ENCODE measurements around the gene SCUBE1. TPM values are rescaled to one million over a fixed set of nuclear protein-coding genes. Genes with fewer than 3 reads are reported as not detected.
A peak's percentile ranks its signal among the peaks of the same experiment; 100 is the strongest.

The SCUBE1 gene
- total and polyA plus RNA-seq, 2 of the 8 experiments (the other 6 are each of a cell fraction or from before 2014, with no cell fraction given), result 2.3 to 4.9 TPM

DNA sequence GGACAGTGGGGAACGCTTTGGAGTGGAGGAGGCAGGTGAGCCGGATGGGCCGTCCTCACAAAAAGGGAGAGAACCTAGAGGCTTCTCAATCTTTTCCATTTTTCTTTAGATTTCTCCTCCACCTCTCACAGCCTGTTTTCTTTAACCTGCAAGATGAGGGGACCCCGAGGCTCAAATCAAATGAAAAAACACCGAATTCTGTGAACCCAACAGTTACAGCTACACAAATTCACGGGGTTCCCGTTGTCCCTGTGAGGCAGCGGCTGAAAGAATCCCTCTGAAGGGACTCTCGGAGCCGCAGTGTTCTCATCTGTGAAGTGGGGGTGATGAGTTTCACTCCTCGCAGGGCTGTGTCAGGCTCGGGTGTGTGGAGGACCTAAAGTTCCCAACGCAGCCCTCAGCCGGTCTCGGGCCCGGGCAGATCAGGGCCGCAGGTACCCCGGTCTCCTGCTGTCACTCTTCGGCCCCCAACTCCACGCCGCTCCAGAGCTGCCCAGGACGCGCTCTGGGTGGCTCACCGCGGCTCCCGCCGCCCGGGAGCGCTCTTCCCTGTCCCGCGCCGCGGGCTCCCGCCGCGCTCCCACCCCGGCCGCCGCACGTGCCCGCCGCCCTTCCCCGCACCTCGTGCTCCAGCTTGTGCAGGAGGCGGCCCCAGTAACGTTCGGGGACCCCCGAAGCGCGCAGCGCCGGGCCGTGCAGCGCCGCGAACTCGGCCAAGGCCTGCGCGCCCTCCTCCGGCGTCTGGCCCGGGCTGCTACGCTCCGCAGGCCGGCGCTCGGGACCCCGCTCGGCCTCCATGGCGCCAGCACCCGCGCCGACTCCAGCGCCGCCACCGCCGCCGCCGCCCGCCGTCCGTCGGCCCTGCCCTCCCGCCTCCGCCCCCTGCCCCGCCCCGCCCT, 156.7 kb downstream of the SCUBE1 start, which contains the start of gene TTLL12 (continued):
- TF ChIP-seq EP300 (IDR thresholded peaks at IDR 0.05; ENCODE audit: borderline replicate concordance in 1 of 2, low read depth in 2 of 2, low read length in 2 of 2) (no peak), KDM1A (IDR thresholded peaks at IDR 0.05; ENCODE audit: borderline replicate concordance, low read length) (no peak), CREB1 (IDR thresholded peaks at IDR 0.05) (no peak), CBX8 (IDR thresholded peaks at IDR 0.05; ENCODE audit: borderline replicate concordance, low read depth, low read length) (no peak), ASH2L (IDR thresholded peaks at IDR 0.05; ENCODE audit: low read length) (no peak), BACH1 (IDR thresholded peaks at IDR 0.05; ENCODE audit: low read length) (no peak), POU5F1 (IDR thresholded peaks at IDR 0.05; ENCODE audit: low read depth, low read length) (no peak), HDAC6 (IDR thresholded peaks at IDR 0.05; ENCODE audit: low read depth, low read length) (no peak), GABPA (IDR thresholded peaks at IDR 0.05; ENCODE audit: borderline replicate concordance, insufficient read depth, low read length) (no peak; the same call in 1 of the 2 replicates), HDAC2 (IDR thresholded peaks at IDR 0.05; ENCODE audit: borderline replicate concordance in 1 of 2, low read depth in 2 of 2, low read length in 2 of 2) (peak in 1 of 2 experiments; percentile 33; a peak in 1 of 4 replicates), POLR2A (IDR thresholded peaks at IDR 0.05; ENCODE audit: control extremely low read depth in 1 of 2, low read depth in 2 of 2, low read length in 2 of 2) (peak in 1 of 2 experiments; percentile 48; a peak in 2 of 3 replicates), RXRA (IDR thresholded peaks at IDR 0.05; ENCODE audit: insufficient read depth, low read depth, low read length) (no peak), KDM4A (IDR thresholded peaks at IDR 0.05; ENCODE audit: low read depth, low read length, severe bottlenecking) (peak; percentile 53), RAD21 (IDR thresholded peaks at IDR 0.05 in 1 of 2, conservative IDR thresholded peaks at IDR 0.05 in 1 of 2; ENCODE audit: low read depth in 2 of 2, low read length in 2 of 2) (no peak), TEAD4 (IDR thresholded peaks at IDR 0.05; ENCODE audit: low read depth, low read length) (no peak), BCL11A (IDR thresholded peaks at IDR 0.05; ENCODE audit: low read depth in 2 of 2, low read length in 2 of 2) (no peak), SRF (IDR thresholded peaks at IDR 0.05; ENCODE audit: low read depth, low read length) (no peak)
- TF ChIP-seq, protein P1, sequence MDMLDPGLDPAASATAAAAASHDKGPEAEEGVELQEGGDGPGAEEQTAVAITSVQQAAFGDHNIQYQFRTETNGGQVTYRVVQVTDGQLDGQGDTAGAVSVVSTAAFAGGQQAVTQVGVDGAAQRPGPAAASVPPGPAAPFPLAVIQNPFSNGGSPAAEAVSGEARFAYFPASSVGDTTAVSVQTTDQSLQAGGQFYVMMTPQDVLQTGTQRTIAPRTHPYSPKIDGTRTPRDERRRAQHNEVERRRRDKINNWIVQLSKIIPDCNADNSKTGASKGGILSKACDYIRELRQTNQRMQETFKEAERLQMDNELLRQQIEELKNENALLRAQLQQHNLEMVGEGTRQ (IDR thresholded peaks at IDR 0.05; ENCODE audit: low read length), result no peak
- TF ChIP-seq, protein P2, sequence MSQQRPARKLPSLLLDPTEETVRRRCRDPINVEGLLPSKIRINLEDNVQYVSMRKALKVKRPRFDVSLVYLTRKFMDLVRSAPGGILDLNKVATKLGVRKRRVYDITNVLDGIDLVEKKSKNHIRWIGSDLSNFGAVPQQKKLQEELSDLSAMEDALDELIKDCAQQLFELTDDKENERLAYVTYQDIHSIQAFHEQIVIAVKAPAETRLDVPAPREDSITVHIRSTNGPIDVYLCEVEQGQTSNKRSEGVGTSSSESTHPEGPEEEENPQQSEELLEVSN (IDR thresholded peaks at IDR 0.05), result peak; percentile 61
